Vagina (tissue), 2 donors: ENCODE results near the gene HDAC8. TPM values are rescaled to one million over a fixed set of nuclear protein-coding genes. Genes with fewer than 3 reads are reported as not detected.
"Not testable (repeated sequence)": the region's sequence is repeated elsewhere in the genome, so short reads cannot be mapped to it uniquely, and the experiment has no call there.

Source experiments
- DNase-seq, 2 donors: peaks; one replicate each; pipeline ENCODE4 v3.0.0-alpha.2; 2017; ENCODE audit errors: extremely low spot score in 2 of 2
- H3K27ac ChIP-seq: fragments of 200-600 bp; sonication (generic); one replicate; pipeline ENCODE4 v1.5.1; 2019
- H3K27me3 ChIP-seq: fragments of 200-600 bp; sonication (generic); one replicate; pipeline ENCODE4 v1.5.1; 2019
- H3K36me3 ChIP-seq, 2 donors: fragments of 200-600 bp; sonication (generic); one replicate each; pipeline ENCODE4 v1.5.1; 2017 to 2019
- H3K4me1 ChIP-seq: fragments of 200-600 bp; sonication (generic); one replicate; pipeline ENCODE4 v1.5.1; 2019
- H3K4me3 ChIP-seq, 2 donors: fragments of 200-600 bp; sonication (generic); 1 replicate in 1 of 2; 2 replicates in 1 of 2; pipeline ENCODE4 v1.5.1; 2016 to 2019
- H3K9me3 ChIP-seq: fragments of 200-600 bp; sonication (generic); one replicate; pipeline ENCODE4 v1.5.1; 2019
- CTCF ChIP-seq, 3 experiments: fragments of 450-650 bp in 2 of 3; fragments of 200-600 bp in 1 of 3; sonication (generic) in 1 of 3; IDR thresholded peaks; one replicate each; pipeline ENCODE4 v1.5.1; 2017 to 2019; ENCODE audit warnings: antibody characterized with exemption in 3 of 3, mild to moderate bottlenecking in 2 of 3, moderate library complexity in 2 of 3
- POLR2A ChIP-seq, 2 donors: fragments of 450-650 bp; IDR thresholded peaks; one replicate each; pipeline ENCODE4 v1.6.1; 2017; ENCODE audit warnings: antibody characterized with exemption in 2 of 2, mild to moderate bottlenecking in 2 of 2, moderate library complexity in 2 of 2
- POLR2AphosphoS5 ChIP-seq, 2 donors: sonication (generic); formaldehyde crosslinking; IDR thresholded peaks; one replicate each; pipeline ENCODE4 v1.9.0; 2017; ENCODE audit warnings: antibody characterized with exemption in 2 of 2, mild to moderate bottlenecking in 2 of 2, low read depth in 1 of 2; ENCODE audit not compliant: insufficient read depth in 1 of 2
- intact Hi-C: fragments of 100-400 bp; cut with DNase I; formaldehyde crosslinking; loops from one replicate; pipeline ENCODE4 v1.15.1; 2023
- total RNA-seq: library from RNA; depleted of rRNA; stranded (reverse); fragments of >200 nt; gene quantifications from one replicate; pipeline ENCODE4 v1.2.3, GENCODE V29; 2016

Gene HDAC8
- total RNA-seq, 1 donor from 2014 or later, result 33.4 TPM

- no peak for DNase-seq
- no peaks in the 10 kb centered on the region for H3K27me3 ChIP-seq
- intact Hi-C loops, result no loop called here
- H3K4me1 ChIP-seq, result no peaks in the 10 kb centered on the region
- no peak overlapping the region for H3K4me3 ChIP-seq
- no peaks in the 10 kb centered on the region for H3K9me3 ChIP-seq
- TF ChIP-seq POLR2A (IDR thresholded peaks at IDR 0.05), result no peak
- TF ChIP-seq CTCF (IDR thresholded peaks at IDR 0.05), result peak in 1 of 3 experiments; percentile 8
- TF ChIP-seq POLR2AphosphoS5 (IDR thresholded peaks at IDR 0.05; ENCODE audit: insufficient read depth in 1 of 2, low read depth in 1 of 2), result no peak
- H3K27ac ChIP-seq, result no peak overlapping the region
- no peaks in the 10 kb centered on the region for H3K36me3 ChIP-seq
Measured at GRCh38 chrX:72609313-72609712, 36.7 kb upstream of the HDAC8 start.

- TF ChIP-seq POLR2AphosphoS5 (IDR thresholded peaks at IDR 0.05; ENCODE audit: insufficient read depth in 1 of 2, low read depth in 1 of 2) (no peak), POLR2A (IDR thresholded peaks at IDR 0.05) (no peak), CTCF (IDR thresholded peaks at IDR 0.05) (no peak)
- intact Hi-C loops, result no loop called here
- no peak overlapping the region for H3K4me3 ChIP-seq
Measured at GRCh38 chrX:72604705-72605104, 32.1 kb upstream of the HDAC8 start.

GRCh38 chrX:72604112-72604511, 31.5 kb upstream of the HDAC8 start:
- Histone ChIP-seq H3K36me3 (no peaks in the 10 kb centered on the region), H3K4me3 (no peak overlapping the region), H3K27ac (no peak overlapping the region), H3K9me3 (no peaks in the 10 kb centered on the region), H3K4me1 (no peaks in the 10 kb centered on the region), H3K27me3 (no peaks in the 10 kb centered on the region)
- intact Hi-C loops, result no loop called here
- TF ChIP-seq CTCF (IDR thresholded peaks at IDR 0.05) (no peak), POLR2A (IDR thresholded peaks at IDR 0.05) (no peak), POLR2AphosphoS5 (IDR thresholded peaks at IDR 0.05; ENCODE audit: insufficient read depth in 1 of 2, low read depth in 1 of 2) (no peak)
- no peak for DNase-seq

More at GRCh38 chrX:72604705-72605104, 32.1 kb upstream of the HDAC8 start:
- no peaks in the 10 kb centered on the region for H3K4me1 ChIP-seq
- H3K27me3 ChIP-seq, result no peaks in the 10 kb centered on the region
- H3K9me3 ChIP-seq, result no peaks in the 10 kb centered on the region
- no peak overlapping the region for H3K27ac ChIP-seq
- DNase-seq, result no peak
- H3K36me3 ChIP-seq, result no peaks in the 10 kb centered on the region

- intact Hi-C loops, DNase-seq, H3K9me3 ChIP-seq: not testable (repeated sequence)
Measured at GRCh38 chrX:72591038-72591437, 18.4 kb upstream of the HDAC8 start.

GRCh38 chrX:72584163-72584562, 11.5 kb upstream of the HDAC8 start:
- Histone ChIP-seq H3K9me3 (no peaks in the 10 kb centered on the region), H3K27ac (no peak overlapping the region), H3K4me1 (no peaks in the 10 kb centered on the region), H3K4me3 (no peak overlapping the region), H3K27me3 (no peaks in the 10 kb centered on the region), H3K36me3 (no peaks in the 10 kb centered on the region)
- intact Hi-C loops, result no loop called here
- no peak for TF ChIP-seq POLR2AphosphoS5 (IDR thresholded peaks at IDR 0.05; ENCODE audit: insufficient read depth in 1 of 2, low read depth in 1 of 2)
- TF ChIP-seq POLR2A (IDR thresholded peaks at IDR 0.05), result no peak
- no peak for TF ChIP-seq CTCF (IDR thresholded peaks at IDR 0.05)
- no peak for DNase-seq

More at GRCh38 chrX:72591038-72591437, 18.4 kb upstream of the HDAC8 start:
- H3K36me3 ChIP-seq, H3K4me1 ChIP-seq, H3K27ac ChIP-seq, H3K27me3 ChIP-seq, H3K4me3 ChIP-seq: not testable (repeated sequence)
